Right lung (tissue), 5 donors: Measurements from ENCODE around the gene LHX6. TPM values are rescaled to one million over a fixed set of nuclear protein-coding genes. Genes with fewer than 3 reads are reported as not detected.

Source experiments
- DNase-seq, 2 donors: peaks; one replicate each; pipeline ENCODE4 v3.0.0-alpha.2; 2013
- polyA plus RNA-seq, 5 donors: library from polyadenylated mRNA; unstranded; fragments of 120-200 nt; gene quantifications; one replicate each; pipeline versions ENCODE4 v1.2.1 to v1.2.3, GENCODE V29; 2013; ENCODE audit warnings: inconsistent platforms in 1 of 5, low replicate concordance in 1 of 5; ENCODE audit not compliant: insufficient read length in 5 of 5, insufficient read depth in 1 of 5

Gene LHX6
- polyA plus RNA-seq, 5 donors = 16.3 to 21.4 (median 18.2) TPM

DNA sequence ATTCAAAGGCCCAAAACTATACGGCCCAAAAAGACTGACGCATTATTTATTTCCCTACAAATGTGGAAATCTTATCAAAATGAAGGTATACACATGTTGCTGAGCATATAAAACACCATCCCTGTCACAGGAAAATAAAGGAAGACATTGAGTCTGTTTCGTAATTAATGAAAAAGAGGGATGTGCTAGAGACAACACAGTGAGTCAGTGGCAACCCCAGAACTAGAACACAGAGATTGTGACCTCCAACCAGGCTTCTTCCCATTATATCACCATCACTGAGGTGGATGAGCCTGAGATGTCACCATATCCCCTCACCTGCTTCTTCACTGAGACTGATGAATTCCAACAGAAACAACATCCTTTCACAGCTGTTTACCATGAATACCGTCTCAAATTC is 73.0 kb downstream of the LHX6 start:
- no peak for DNase-seq

Other genes starting within 250 kb of the LHX6 start
- gene TTLL11, start 135.6 kb downstream of the LHX6 start, polyA plus RNA-seq = 10 to 100 TPM in 3 of 5 donors, 1 to 10 TPM in 2; 8.3 to 11.7 (median 10.0) TPM
- gene NDUFA8, start 69.2 kb downstream of the LHX6 start, polyA plus RNA-seq = 10 to 100 TPM; 45.7 to 61.0 (median 51.7) TPM
- gene MORN5, start 69.0 kb downstream of the LHX6 start, polyA plus RNA-seq = 1 to 10 TPM; 1.2 to 6.8 (median 5.2) TPM
- gene RBM18, start 35.9 kb upstream of the LHX6 start, polyA plus RNA-seq = 10 to 100 TPM; 27.0 to 41.9 (median 33.6) TPM
- 10 to 100 TPM; 34.8 to 48.8 (median 44.2) TPM for gene MRRF, start 35.9 kb upstream of the LHX6 start, polyA plus RNA-seq
- gene PTGS1, start 142.1 kb upstream of the LHX6 start, polyA plus RNA-seq = 1 to 10 TPM; 3.7 to 5.6 (median 4.0) TPM
- not detected for gene OR1J1, start 249.0 kb upstream of the LHX6 start, polyA plus RNA-seq